ENCODE results near the gene ADGRD1.

The ADGRD1 gene

GRCh38 chr12:131164096-131164872 lies 210.6 kb downstream of the ADGRD1 start:
- no peak for DNase-seq (ENCODE audit: low read depth)

- DNase-seq (ENCODE audit: low read depth) = no peak
These were observed 213.0 kb downstream of the ADGRD1 start for GRCh38 chr12:131166717-131167116.

GRCh38 chr12:131167334-131167733 lies 213.6 kb downstream of the ADGRD1 start:
- DNase-seq (ENCODE audit: low read depth) = no peak

GRCh38 chr12:131171029-131171428 lies 217.3 kb downstream of the ADGRD1 start:
- no peak for DNase-seq (ENCODE audit: low read depth)

GRCh38 chr12:131174901-131175300 lies 221.2 kb downstream of the ADGRD1 start:
- DNase-seq (ENCODE audit: low read depth) = no peak

- DNase-seq (ENCODE audit: low read depth) = no peak
These were observed 222.6 kb downstream of the ADGRD1 start for GRCh38 chr12:131176266-131176665.

GRCh38 chr12:131176926-131177325 lies 223.2 kb downstream of the ADGRD1 start:
- DNase-seq (ENCODE audit: low read depth) = no peak

GRCh38 chr12:131177599-131177998 lies 223.9 kb downstream of the ADGRD1 start:
- DNase-seq (ENCODE audit: low read depth) = no peak

GRCh38 chr12:131187602-131188001 lies 233.9 kb downstream of the ADGRD1 start:
- DNase-seq (ENCODE audit: low read depth) = no peak

- DNase-seq (ENCODE audit: low read depth) = no peak
These were observed 234.7 kb downstream of the ADGRD1 start for GRCh38 chr12:131188131-131189050.

GRCh38 chr12:131189781-131190180 lies 236.1 kb downstream of the ADGRD1 start:
- no peak for DNase-seq (ENCODE audit: low read depth)

- DNase-seq (ENCODE audit: low read depth) = no peak
These were observed 237.3 kb downstream of the ADGRD1 start for GRCh38 chr12:131190965-131191364.
